T-helper 1 cell (primary cell): ENCODE measurements around the gene WASL.

Source experiments
- DNase-seq, 5 donors: peaks; one replicate each; pipeline ENCODE4 v3.0.0-alpha.2; 2012 to 2020

The WASL gene

DNA sequence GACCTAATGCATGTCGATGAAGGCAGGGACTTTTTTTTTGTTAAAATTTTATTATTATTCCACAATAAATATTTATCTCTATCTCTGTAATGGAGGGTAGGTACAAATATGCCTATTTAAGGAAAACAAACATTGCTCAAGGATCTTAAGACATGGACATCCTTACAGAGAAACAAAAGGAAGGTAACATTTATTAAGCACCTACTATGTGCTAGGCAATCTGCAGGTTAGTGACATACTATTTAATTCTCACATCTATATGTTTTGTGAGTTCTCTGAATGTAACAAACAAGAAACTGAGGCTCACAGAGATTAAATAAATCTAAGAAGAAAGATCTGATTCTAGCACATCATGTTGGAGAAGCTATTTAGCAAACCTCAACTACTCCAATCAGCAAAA is 61.1 kb downstream of the WASL start:
- DNase-seq = no peak

DNA sequence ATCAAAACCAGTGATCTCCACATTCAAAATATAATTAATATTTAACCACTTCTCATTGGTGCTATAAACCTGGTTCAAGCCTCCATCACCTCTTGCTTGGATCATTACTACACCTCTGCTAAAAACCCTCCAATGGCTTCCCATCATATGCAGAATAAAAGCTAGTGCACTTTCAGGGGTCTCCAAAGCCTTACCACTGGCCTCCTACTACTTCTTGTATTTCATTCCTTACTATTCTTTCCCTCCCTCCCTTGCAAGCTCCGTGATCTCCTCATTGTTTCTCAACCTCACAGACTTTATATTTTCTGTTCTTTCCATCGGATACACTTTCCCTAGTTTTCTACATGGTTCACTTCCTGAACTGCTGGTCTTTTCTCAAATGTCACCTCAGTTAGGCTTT is 61.6 kb downstream of the WASL start:
- no peak for DNase-seq

GRCh38 chr7:123682690-123683089 is 66.1 kb downstream of the WASL start:
- peak in 2 of 5 donors; percentile 5 to 41 for DNase-seq

DNA sequence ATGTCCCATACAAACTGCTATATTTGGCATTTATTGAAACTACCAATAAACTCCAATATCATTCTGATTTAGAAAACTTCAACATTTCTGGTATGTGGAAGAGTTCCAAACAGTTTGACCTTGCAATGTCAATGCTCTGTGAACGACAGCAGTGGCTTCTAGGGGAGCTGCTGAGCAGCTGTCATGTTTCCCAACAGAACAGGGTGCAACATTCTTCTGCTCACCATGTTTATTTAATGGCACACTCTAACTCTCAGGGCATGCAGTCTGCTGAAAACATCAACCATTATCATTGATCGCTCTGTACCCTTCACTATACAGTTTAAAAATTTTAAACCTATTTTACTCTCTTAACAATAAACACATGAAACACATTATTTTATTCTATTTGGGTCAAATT is 67.2 kb downstream of the WASL start:
- DNase-seq = no peak

GRCh38 chr7:123680580-123680979 is 68.2 kb downstream of the WASL start:
- DNase-seq = no peak

GRCh38 chr7:123679614-123680013 is 69.2 kb downstream of the WASL start:
- no peak for DNase-seq

GRCh38 chr7:123677061-123677715 is 71.6 kb downstream of the WASL start:
- no peak for DNase-seq

GRCh38 chr7:123675181-123675473 is 73.7 kb downstream of the WASL start:
- no peak for DNase-seq

DNA sequence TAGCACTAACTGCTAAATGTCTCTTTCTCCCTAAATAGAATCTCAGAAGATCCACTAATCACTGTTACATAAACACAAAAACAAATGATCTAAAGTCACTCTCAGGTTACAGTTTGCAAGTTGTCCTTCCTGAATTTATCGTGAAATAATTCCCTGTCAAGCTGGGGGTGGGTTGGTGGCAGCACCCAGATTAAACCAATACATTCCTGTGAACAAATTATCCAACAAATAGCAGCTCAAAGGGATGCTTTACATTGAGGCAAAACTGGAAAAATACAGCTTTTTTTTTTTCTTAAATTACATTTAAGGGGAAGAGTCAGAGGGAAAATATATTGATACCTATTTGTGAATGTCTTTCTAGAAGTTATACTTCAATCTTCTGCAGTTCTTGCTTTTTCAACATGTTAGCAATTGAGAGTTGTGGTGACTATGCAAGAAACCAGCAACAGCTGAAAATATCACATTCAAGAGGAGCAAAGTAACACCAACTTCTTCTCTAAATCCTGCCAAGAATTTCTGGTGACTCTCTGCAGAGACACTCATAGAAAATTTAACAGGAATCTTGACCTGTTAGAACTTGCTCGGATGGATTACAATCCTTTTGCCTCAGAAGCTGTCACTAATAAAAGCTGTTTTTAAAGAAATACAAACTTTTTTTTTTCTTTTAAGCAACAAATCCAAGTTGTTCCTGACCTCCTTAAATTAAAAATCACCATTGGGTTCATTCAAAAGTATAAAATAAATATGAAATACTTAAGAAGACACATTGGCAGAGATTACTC is 74.2 kb downstream of the WASL start:
- no peak for DNase-seq

DNA sequence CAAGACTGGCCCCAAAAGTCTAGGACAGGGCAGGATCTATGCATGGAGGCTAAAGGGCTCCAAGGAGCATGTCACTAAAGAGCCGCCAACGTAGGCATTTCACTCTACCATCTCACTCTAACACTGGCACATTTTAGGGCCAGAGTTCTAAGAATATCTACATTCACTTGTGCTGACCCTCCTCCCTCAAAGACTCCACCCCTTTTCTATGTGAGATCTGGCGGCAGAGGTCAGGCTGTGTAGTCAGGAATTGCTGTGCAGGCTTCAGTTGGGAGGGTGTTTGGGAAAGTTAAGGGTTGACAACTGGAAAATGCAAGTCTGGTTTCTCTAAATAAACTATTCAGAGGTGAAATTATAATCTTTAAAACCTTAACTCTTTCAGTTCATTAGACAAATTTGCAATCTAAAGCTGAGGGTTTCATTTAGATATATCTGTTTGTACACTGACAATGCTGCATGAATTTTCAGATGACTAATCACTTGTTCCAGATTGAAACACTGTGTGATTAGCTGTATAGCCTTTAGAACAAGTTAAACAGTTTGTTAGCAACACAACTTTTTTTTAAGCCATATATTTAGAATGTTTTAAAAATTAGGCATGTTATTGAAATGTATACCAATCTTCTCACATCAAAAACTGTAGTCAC is 74.9 kb downstream of the WASL start:
- DNase-seq = no peak

- DNase-seq = no peak
These were observed 75.6 kb downstream of the WASL start for GRCh38 chr7:123673137-123673732.

DNA sequence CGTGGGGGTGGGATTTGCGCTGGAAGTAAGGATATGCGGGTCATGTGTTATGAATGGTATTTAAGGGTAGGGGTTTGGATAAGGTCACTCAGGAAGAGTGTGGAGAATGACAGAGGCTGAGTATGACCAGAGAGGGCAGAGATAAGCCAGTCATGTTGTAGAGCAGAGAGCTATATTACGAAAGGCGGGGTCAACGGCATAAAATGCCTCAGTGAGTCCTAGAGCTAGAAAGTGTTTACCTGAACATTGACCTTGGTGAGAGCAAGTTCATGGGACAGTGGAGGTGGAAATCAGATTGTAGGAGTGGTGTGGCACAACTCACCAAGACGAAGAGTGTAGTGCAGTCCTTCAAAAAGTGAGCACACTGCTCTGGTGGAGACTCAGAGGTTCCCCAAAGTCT is 79.3 kb downstream of the WASL start:
- no peak for DNase-seq

DNA sequence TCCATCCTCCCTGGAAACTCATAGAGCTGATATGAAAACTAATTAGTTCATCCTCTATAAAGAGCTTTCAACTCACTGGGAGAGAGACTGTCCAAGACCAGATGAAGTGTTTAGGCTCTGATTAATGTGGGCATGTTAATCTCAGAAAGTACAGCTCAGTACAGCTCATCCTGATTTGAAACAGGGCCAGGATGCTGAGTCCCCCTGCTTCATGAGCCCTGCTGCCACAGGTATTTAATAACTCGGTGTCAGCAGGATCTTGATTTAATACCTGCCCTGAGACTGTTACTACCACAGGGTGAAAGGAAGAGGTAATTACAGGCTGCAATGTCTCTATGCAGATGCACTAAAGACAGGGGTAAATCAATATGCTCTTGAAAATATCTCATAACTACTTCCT is 82.3 kb downstream of the WASL start:
- DNase-seq = no peak

- DNase-seq = no peak
These were observed 82.9 kb downstream of the WASL start for GRCh38 chr7:123665896-123666295.

- no peak for DNase-seq
These were observed 83.6 kb downstream of the WASL start for GRCh38 chr7:123665157-123665556.

GRCh38 chr7:123663200-123663599 is 85.6 kb downstream of the WASL start:
- DNase-seq = no peak

GRCh38 chr7:123662755-123663154 is 86.0 kb downstream of the WASL start:
- no peak for DNase-seq

GRCh38 chr7:123662293-123662692 is 86.5 kb downstream of the WASL start:
- no peak for DNase-seq

- DNase-seq = no peak
These were observed 87.0 kb downstream of the WASL start for GRCh38 chr7:123661765-123662164.

DNA sequence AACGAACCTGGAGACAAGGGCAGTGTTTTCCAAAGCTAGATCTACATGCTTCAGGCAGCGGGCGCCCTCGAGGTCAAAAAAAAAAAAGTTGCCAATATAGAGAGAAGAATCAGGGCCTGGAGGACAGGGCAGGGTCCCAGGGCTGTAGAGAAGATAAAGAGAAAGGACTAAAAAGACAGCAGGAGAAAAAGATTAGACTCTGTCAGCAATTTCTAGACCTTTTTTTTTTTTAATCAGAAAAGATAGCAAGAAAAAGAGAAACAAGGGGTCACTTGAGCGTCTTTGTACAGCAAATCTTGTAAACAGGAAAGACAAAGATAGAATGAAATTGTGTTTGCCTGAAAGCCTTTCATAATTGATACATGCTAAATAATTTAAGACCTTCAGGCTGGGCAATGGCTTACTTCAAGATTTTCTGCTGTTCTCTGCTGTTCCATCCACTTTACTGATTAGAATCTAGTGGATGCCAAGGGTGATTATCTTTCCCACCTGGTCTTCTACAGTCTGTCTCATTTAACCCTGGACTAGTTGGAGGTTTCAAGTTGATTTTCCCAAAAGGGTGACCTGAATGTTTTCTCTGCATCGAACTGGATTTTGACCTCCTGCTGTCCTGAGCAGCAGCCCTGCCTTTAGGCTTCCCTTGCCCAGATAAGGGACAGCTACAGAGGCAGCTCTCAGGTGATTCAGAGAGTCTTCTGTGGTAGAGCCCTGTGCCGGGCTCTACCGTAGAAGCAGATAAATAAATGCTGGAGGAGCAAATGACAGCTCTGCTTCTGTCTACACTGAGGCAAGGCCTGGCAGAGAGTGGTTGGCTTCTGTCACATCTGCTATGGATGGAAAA is 88.1 kb downstream of the WASL start:
- DNase-seq = no peak

- DNase-seq = no peak
These were observed 90.8 kb downstream of the WASL start for GRCh38 chr7:123658023-123658422.

DNA sequence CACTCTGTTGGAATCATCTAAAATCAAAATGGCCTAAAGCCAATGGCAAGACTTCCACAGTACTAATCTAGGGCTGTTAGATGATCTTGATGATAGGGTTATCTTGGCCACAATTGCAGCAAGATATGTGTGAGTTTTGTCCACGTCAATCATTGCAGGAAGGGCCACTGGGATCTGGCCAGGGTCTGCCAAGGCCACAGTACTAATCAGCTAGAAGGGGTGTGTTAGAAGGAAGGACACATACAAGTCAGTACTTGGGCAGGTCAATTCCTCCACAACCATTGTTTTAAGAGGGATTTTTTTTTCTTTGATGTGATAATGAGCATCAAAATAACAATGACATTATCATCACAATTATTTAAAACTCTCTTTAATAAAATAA is 91.5 kb downstream of the WASL start:
- DNase-seq = no peak
